SK-N-MC (cell line): Measurements from ENCODE around the gene RAB5A.

Experiments
- EZH2 ChIP-seq: fragments of 200-600 bp; sonication (generic); IDR thresholded peaks from one replicate; pipeline ENCODE4 v1.6.1; 2017; ENCODE audit warnings: antibody characterized with exemption
- FOXP2 ChIP-seq: optimal IDR thresholded peaks from 2 replicates; pipeline ENCODE3; 2011; ENCODE audit warnings: mild to moderate bottlenecking, moderate library complexity; ENCODE audit not compliant: insufficient read depth; ENCODE audit errors: extremely low read length, control extremely low read depth
- POLR2AphosphoS5 ChIP-seq: IDR thresholded peaks from 2 replicates; pipeline ENCODE4 v1.6.1; 2012; ENCODE audit warnings: mild to moderate bottlenecking, low read depth, low read length, borderline replicate concordance

DNA sequence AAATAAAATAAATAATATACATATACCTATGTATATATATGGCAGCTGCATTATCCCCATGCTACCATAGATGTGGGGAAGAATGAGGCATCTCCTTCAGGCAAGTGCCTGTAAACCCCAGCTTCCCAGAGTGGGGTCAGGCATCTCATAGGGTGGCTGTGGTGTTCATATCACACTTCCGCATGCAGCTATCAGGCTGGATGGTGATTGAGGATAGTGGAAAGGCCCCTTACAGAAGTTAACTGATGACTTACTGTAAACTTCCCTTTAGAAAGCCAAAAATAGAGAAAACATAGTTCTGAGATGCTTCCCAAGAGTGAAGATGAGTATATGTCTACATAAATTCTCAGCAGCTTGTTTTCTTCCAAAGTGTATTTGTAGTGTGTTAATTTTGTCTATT is 68.6 kb downstream of the RAB5A start:
- TF ChIP-seq POLR2AphosphoS5 (no peak), EZH2 (no peak), FOXP2 (no peak)
